Lung (tissue), 12 donors: ENCODE measurements around the gene USF2. TPM values are rescaled to one million over a fixed set of nuclear protein-coding genes. Genes with fewer than 3 reads are reported as not detected.
A peak's percentile ranks its signal among the peaks of the same experiment; 100 is the strongest.

ENCODE experiments used
- ATAC-seq: fragments of 200-7000 bp; cut with Tn5 transposase; one replicate; pipeline ENCODE4 v1.9.1; 2020; ENCODE audit warnings: moderate number of reproducible peaks; ENCODE audit not compliant: insufficient read depth, low FRiP score
- DNase-seq, 3 donors: peaks; one replicate each; pipeline ENCODE4 v3.0.0-alpha.2; 2013 to 2017
- H3K27ac ChIP-seq, 2 donors: one replicate each; pipeline ENCODE4 v1.5.1; 2013; ENCODE audit warnings: mild to moderate bottlenecking in 2 of 2, moderate library complexity in 2 of 2, control low read depth in 1 of 2, inconsistent platforms in 1 of 2, low read depth in 1 of 2, low read length in 1 of 2
- H3K27me3 ChIP-seq, 3 donors: one replicate each; pipeline ENCODE4 v1.5.1; 2013; ENCODE audit warnings: low read length in 2 of 3; ENCODE audit not compliant: control insufficient read depth in 3 of 3, insufficient read depth in 3 of 3
- H3K36me3 ChIP-seq, 4 donors: one replicate each; pipeline ENCODE4 v1.5.1; 2013; ENCODE audit warnings: low read length in 4 of 4, mild to moderate bottlenecking in 1 of 4, moderate library complexity in 1 of 4; ENCODE audit not compliant: control insufficient read depth in 4 of 4, insufficient read depth in 4 of 4
- H3K4me1 ChIP-seq, 5 donors: one replicate each; pipeline ENCODE4 v1.5.1; 2013; ENCODE audit warnings: low read length in 5 of 5, mild to moderate bottlenecking in 2 of 5, moderate library complexity in 1 of 5; ENCODE audit not compliant: control insufficient read depth in 5 of 5, insufficient read depth in 5 of 5
- H3K4me3 ChIP-seq: one replicate; pipeline ENCODE4 v1.5.1; 2013; ENCODE audit warnings: mild to moderate bottlenecking, control low read depth, moderate library complexity
- H3K9ac ChIP-seq, 2 donors: one replicate each; pipeline ENCODE4 v1.5.1; 2013; ENCODE audit warnings: low read length in 2 of 2, control low read depth in 1 of 2; ENCODE audit not compliant: insufficient read depth in 1 of 2
- H3K9me3 ChIP-seq, 4 donors: one replicate each; pipeline ENCODE4 v1.5.1; 2013; ENCODE audit warnings: low read length in 3 of 4, mild to moderate bottlenecking in 1 of 4, moderate library complexity in 1 of 4; ENCODE audit not compliant: control insufficient read depth in 4 of 4, insufficient read depth in 3 of 4
- WGBS, 2 donors: extraction: QIAGEN DNeasy Blood & Tissue Kit; methylation state at CpG; one replicate each; pipeline ENCODE4 v1.1.7; 2013; 5-methylcytosine and 5-hydroxymethylcytosine counted together
- polyA plus RNA-seq, 2 donors: library from polyadenylated mRNA; stranded (reverse); fragments of 200-250 nt; gene quantifications; one replicate each; pipeline ENCODE4 v1.2.1, GENCODE V29; 2013
- total RNA-seq, 2 donors: library from RNA; depleted of rRNA in 1 of 2; stranded (reverse); fragments of >200 nt in 1 of 2; gene quantifications; one replicate each; pipeline ENCODE4 v1.2.1, GENCODE V29; 2014 to 2021
- TF ChIP-seq, protein P1 (sequence below): IDR thresholded peaks from 2 replicates; pipeline ENCODE4 v1.5.1; 2012; ENCODE audit warnings: mild to moderate bottlenecking; ENCODE audit errors: control extremely low read depth, extremely low read depth
- donor health status: control.
- donor health status: control.
- donor health status: Bipolar disorder and iron deficiency.
- donor health status: healthy.
- donor health status: DM: yes; HTN: yes; CAD: no.

Gene USF2
- total and polyA plus RNA-seq, 4 donors, result 74.9 to 163 (median 133) TPM

DNA sequence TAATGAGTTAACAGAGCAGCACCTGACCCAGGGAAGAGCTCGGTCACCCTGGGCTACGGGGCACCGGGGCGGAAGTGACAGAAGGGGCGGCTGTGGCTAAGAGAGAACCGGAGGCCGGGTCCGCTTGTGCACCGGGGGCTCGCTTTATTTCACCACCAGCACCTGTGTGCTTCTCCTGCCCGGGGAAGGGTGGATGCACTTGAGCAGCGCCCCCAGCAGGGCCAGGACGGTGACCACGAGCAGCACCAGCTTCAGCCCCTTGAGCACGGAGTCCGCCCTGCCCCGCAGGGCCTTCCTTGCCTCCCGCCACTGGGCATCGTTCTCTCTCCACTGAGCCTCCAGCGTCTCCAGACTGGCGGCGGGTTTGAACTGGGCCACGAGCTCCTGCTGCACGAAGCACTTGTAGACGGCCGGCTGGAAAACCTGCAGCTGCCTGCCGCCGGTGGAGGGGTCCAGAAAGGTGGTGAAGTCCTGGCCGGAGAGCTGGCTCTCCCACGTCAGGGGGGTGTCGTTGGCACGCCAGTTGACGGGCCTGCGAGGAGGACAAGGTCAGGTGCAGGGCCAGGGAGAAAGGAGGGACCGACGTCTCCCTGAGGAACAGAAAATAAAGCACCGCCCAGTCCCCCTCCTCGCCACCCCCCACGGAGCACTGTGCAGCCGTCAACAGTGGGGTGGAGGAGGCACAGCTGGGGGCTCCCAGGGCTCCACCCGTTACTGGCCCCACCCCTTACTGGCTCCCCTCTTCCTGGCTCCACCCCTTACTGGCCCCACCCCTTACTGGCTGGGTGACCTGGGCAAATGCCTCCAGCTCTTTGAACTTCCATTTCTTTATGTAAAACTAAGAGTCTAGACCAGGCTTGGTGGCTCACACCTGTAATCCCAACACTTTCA lies 43.8 kb upstream of the USF2 start:
- DNase-seq, result peak in 1 of 3 donors; percentile 21
- WGBS, 2 donors, result 66 to 75% methylated on average over 38 to 41 of the region's 41 CpGs
- peaks cover 0 to 2% (median 0%) of the 10 kb centered on the region in 4 donors for H3K9me3 ChIP-seq

DNA sequence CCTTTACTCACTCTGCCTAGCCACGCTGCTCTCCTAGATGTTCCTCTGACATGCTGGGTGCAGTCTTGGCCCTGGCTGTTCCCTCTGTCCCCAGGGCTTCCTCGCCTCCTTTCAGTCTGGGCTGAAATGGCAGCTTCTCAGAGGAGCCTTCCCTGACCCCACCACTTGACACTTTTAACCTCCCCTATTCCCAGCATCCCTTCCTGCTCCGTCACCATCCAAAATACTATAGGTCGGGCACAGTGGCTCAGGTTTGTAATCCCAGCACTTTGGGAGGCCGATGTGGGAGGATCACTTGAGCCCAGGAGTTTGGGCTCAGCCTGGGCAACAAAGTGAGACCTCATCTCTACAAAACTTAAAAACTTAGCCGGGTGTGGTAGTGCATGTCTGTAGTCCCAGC lies 42.8 kb upstream of the USF2 start:
- WGBS, 2 donors, result 93 to 94% methylated on average over 6 of the region's 6 CpGs
- Histone ChIP-seq H3K9me3 (peaks cover 0 to 2% (median 0%) of the 10 kb centered on the region in 4 donors), H3K4me3 (no peak overlapping the region), H3K36me3 (no peaks in the 10 kb centered on the region), H3K9ac (no peak overlapping the region), H3K4me1 (peaks cover 0 to 6% (median 0%) of the 10 kb centered on the region in 5 donors), H3K27ac (no peak overlapping the region), H3K27me3 (no peaks in the 10 kb centered on the region)
- ATAC-seq, result no peak
- DNase-seq, result no peak
- TF ChIP-seq, protein P1, sequence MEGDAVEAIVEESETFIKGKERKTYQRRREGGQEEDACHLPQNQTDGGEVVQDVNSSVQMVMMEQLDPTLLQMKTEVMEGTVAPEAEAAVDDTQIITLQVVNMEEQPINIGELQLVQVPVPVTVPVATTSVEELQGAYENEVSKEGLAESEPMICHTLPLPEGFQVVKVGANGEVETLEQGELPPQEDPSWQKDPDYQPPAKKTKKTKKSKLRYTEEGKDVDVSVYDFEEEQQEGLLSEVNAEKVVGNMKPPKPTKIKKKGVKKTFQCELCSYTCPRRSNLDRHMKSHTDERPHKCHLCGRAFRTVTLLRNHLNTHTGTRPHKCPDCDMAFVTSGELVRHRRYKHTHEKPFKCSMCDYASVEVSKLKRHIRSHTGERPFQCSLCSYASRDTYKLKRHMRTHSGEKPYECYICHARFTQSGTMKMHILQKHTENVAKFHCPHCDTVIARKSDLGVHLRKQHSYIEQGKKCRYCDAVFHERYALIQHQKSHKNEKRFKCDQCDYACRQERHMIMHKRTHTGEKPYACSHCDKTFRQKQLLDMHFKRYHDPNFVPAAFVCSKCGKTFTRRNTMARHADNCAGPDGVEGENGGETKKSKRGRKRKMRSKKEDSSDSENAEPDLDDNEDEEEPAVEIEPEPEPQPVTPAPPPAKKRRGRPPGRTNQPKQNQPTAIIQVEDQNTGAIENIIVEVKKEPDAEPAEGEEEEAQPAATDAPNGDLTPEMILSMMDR, result no peak

More for the DNA sequence above, 43.8 kb upstream of the USF2 start:
- Histone ChIP-seq H3K36me3 (no peaks in the 10 kb centered on the region), H3K9ac (no peak overlapping the region), H3K4me3 (no peak overlapping the region), H3K27me3 (no peaks in the 10 kb centered on the region), H3K27ac (peak overlapping the region in 1 of 2 donors; percentile 41), H3K4me1 (peaks cover 0 to 8% (median 0%) of the 10 kb centered on the region in 5 donors)
- ATAC-seq, result no peak
- TF ChIP-seq, protein P1, result no peak

DNA sequence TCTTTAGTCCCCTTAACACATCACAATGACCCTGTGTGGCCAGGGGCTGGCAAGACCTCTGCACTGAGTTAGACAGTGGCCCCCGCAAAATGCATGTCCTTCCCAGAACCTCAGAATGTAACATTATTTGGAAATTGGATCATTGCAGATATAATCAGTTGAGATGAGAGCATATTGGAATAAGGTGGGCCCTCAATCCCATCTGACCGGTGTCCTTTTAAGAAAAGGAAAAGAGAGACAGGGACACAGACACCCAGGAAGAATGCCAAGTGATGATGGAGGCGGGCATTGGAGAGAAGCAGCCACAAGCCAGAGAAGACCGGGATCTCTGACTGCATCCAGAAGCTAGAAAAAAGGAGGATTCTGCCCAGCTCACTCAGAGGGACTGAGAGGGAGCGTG lies 42.0 kb upstream of the USF2 start:
- H3K27ac ChIP-seq, result no peak overlapping the region
- WGBS, 2 donors, result 92 to 95% methylated on average over 5 of the region's 5 CpGs
- peaks cover 0 to 2% (median 0%) of the 10 kb centered on the region in 4 donors for H3K9me3 ChIP-seq
- TF ChIP-seq, protein P1, result no peak
- H3K27me3 ChIP-seq, result no peaks in the 10 kb centered on the region
- DNase-seq (no peak), ATAC-seq (no peak)
- H3K4me1 ChIP-seq, result peaks cover 0 to 6% (median 0%) of the 10 kb centered on the region in 5 donors
- H3K4me3 ChIP-seq, result no peak overlapping the region
- H3K36me3 ChIP-seq, result no peaks in the 10 kb centered on the region
- no peak overlapping the region for H3K9ac ChIP-seq
